GM23338 (cell line): ENCODE results near the gene SYK. TPM values are rescaled to one million over a fixed set of nuclear protein-coding genes. Genes with fewer than 3 reads are reported as not detected.

Experiments used
- ATAC-seq: fragments of 200-7000 bp; cut with Tn5 transposase; 3 replicates; pipeline ENCODE4 v1.9.1; 2020
- DNase-seq: peaks from one replicate; pipeline ENCODE4 v3.0.0-alpha.2; 2015; ENCODE audit warnings: low spot score
- H2AFZ ChIP-seq: fragments of 200-600 bp; sonication (generic); 2 replicates; pipeline ENCODE4 v1.8.0; 2016; ENCODE audit warnings: antibody characterized with exemption, mild to moderate bottlenecking, moderate library complexity
- H3F3A ChIP-seq: fragments of 200-600 bp; sonication (generic); replicated peaks from 2 replicates; pipeline ENCODE4 v1.8.0; 2017; ENCODE audit warnings: antibody characterized with exemption, mixed run types, low read depth
- H3K27ac ChIP-seq: fragments of 200-600 bp; sonication (generic); 2 replicates; pipeline ENCODE4 v1.6.1; 2016; ENCODE audit warnings: low read depth
- H3K27me3 ChIP-seq: fragments of 200-600 bp; sonication (generic); 2 replicates; pipeline ENCODE4 v1.8.0; 2016; ENCODE audit warnings: mild to moderate bottlenecking, mixed run types, moderate library complexity; ENCODE audit not compliant: insufficient read depth
- H3K36me3 ChIP-seq: fragments of 200-600 bp; sonication (generic); 2 replicates; pipeline ENCODE4 v1.8.0; 2016; ENCODE audit warnings: mild to moderate bottlenecking; ENCODE audit not compliant: insufficient read depth
- H3K4me1 ChIP-seq: fragments of 200-600 bp; sonication (generic); 2 replicates; pipeline ENCODE4 v1.8.0; 2016; ENCODE audit warnings: mild to moderate bottlenecking, moderate library complexity; ENCODE audit not compliant: insufficient read depth
- H3K4me2 ChIP-seq: fragments of 200-600 bp; sonication (generic); 2 replicates; pipeline ENCODE4 v1.7.1; 2017; ENCODE audit warnings: mixed run types
- H3K4me3 ChIP-seq: fragments of 200-600 bp; sonication (generic); 2 replicates; pipeline ENCODE4 v1.6.1; 2016; ENCODE audit warnings: mixed run types
- H3K79me2 ChIP-seq: fragments of 200-600 bp; sonication (generic); replicated peaks from 2 replicates; pipeline ENCODE4 v1.8.0; 2017; ENCODE audit warnings: mild to moderate bottlenecking; ENCODE audit not compliant: insufficient read depth
- H3K9me2 ChIP-seq: fragments of 200-600 bp; sonication (generic); 2 replicates; pipeline ENCODE4 v1.8.0; 2017; ENCODE audit not compliant: insufficient read depth
- H4K20me1 ChIP-seq: fragments of 200-600 bp; sonication (generic); replicated peaks from 2 replicates; pipeline ENCODE4 v1.8.0; 2017; ENCODE audit warnings: mild to moderate bottlenecking; ENCODE audit not compliant: insufficient read depth
- H3K27ac Mint-ChIP-seq: 2 replicates; pipeline ENCODE4 v1.8.0; 2020; ENCODE audit warnings: inconsistent platforms, mild to moderate bottlenecking, moderate library complexity, mixed read lengths
- H3K27me3 Mint-ChIP-seq: 3 replicates; pipeline ENCODE4 v1.8.0; 2022; ENCODE audit warnings: low read depth, mild to moderate bottlenecking, moderate library complexity, mixed read lengths, inconsistent platforms; ENCODE audit not compliant: insufficient read depth, poor library complexity
- H3K36me3 Mint-ChIP-seq: 3 replicates; pipeline ENCODE4 v1.8.0; 2021; ENCODE audit warnings: low read depth, mild to moderate bottlenecking, inconsistent platforms, moderate library complexity, mixed read lengths
- H3K4me1 Mint-ChIP-seq: 3 replicates; pipeline ENCODE4 v1.8.0; 2020; ENCODE audit warnings: mild to moderate bottlenecking, inconsistent platforms, mixed read lengths
- H3K4me3 Mint-ChIP-seq: 3 replicates; pipeline ENCODE4 v1.8.0; 2021; ENCODE audit warnings: moderate library complexity, mild to moderate bottlenecking, inconsistent platforms, mixed read lengths
- H3K9me3 Mint-ChIP-seq: 3 replicates; pipeline ENCODE4 v1.8.0; 2020; ENCODE audit warnings: moderate library complexity, mild to moderate bottlenecking, inconsistent platforms, mixed read lengths
- EZH2 ChIP-seq: fragments of 200-600 bp; sonication (generic); IDR thresholded peaks from one replicate; pipeline ENCODE4 v1.8.0; 2017; ENCODE audit warnings: antibody characterized with exemption, mild to moderate bottlenecking, low read depth; ENCODE audit not compliant: unreplicated experiment
- EZH2phosphoT487 ChIP-seq: fragments of 200-600 bp; sonication (generic); IDR thresholded peaks from one replicate; pipeline ENCODE4 v1.8.1; 2018; ENCODE audit warnings: antibody characterized with exemption; ENCODE audit not compliant: unreplicated experiment
- NANOG ChIP-seq: IDR thresholded peaks from 2 replicates; pipeline ENCODE4 v1.6.1; 2016; ENCODE audit warnings: antibody characterized with exemption, borderline replicate concordance
- POLR2AphosphoS5 ChIP-seq: IDR thresholded peaks from 2 replicates; pipeline ENCODE4 v1.6.1; 2016; ENCODE audit warnings: antibody characterized with exemption, low read depth
- ZNF114 ChIP-seq: fragments of 250-450 bp; sonication (Bioruptor Pico); IDR thresholded peaks from 2 replicates; pipeline ENCODE4 v1.5.0; 2020; ENCODE audit warnings: mild to moderate bottlenecking, moderate library complexity
- polyA plus RNA-seq: library from polyadenylated mRNA; unstranded; fragments of >200 nt; fragmentation: Nextera tagmentation; extraction: Ambion mirVana; gene quantifications from 2 replicates; pipeline ENCODE4 v1.2.1, GENCODE V29; 2016
- total RNA-seq: library from RNA; depleted of rRNA; stranded (reverse); fragments of >200 nt; shearing (Covaris generic); gene quantifications from 2 replicates; pipeline ENCODE4 v1.2.3, GENCODE V29; 2014
- TF ChIP-seq, protein P1 (sequence below): IDR thresholded peaks from one replicate; pipeline ENCODE4 v1.6.1; 2018; ENCODE audit warnings: antibody characterized with exemption; ENCODE audit not compliant: unreplicated experiment
- TF ChIP-seq, protein P2 (sequence below), 2 experiments: fragments of 200-600 bp in 1 of 2; sonication (generic) in 1 of 2; conservative IDR thresholded peaks; 2 replicates each; pipeline versions ENCODE4 v1.5.1 to v1.6.1; 2016 to 2017; ENCODE audit warnings: antibody characterized with exemption in 2 of 2, low read depth in 2 of 2, mild to moderate bottlenecking in 2 of 2, moderate library complexity in 1 of 2
- TF ChIP-seq, protein P3 (sequence below): fragments of 250-450 bp; sonication (Bioruptor Pico); IDR thresholded peaks from 2 replicates; pipeline ENCODE4 v1.5.0; 2020; ENCODE audit warnings: mild to moderate bottlenecking, moderate library complexity
- TF ChIP-seq, protein P4 (sequence below): IDR thresholded peaks from 2 replicates; pipeline ENCODE4 v1.6.1; 2016; ENCODE audit warnings: antibody characterized with exemption

Gene SYK
- total and polyA plus RNA-seq, 2 experiments from 2014 or later, result 1.5 to 5.8 TPM

DNA sequence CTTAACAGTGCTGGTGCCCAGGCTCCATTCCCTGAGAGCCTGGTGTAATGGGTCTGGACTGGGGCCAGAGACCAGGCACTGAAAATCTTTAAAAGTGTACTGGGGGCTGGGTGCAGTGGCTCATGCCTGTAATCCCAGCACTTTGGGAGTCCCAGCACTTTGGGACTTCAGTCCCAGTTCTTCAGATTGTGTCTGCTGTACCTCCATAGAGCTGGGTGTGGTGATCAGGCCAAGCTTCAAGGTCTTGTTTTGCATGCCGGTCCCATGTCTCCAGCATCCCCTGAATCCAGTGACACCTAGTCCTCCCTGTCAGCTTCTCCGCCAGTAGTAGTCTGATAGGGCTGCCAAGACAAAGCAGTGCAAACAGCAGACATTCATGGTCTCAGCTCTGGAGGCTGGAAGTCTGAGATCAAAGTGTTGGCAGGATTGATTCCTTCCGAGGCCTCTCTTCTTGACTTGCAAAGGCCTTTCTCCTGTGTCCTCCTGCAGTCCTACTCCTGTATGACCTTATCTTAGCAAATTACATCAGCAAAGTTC, 108.2 kb downstream of the SYK start:
- no peak for DNase-seq
- ATAC-seq, result no peak
- no peaks in the 10 kb centered on the region for H3F3A ChIP-seq

DNA sequence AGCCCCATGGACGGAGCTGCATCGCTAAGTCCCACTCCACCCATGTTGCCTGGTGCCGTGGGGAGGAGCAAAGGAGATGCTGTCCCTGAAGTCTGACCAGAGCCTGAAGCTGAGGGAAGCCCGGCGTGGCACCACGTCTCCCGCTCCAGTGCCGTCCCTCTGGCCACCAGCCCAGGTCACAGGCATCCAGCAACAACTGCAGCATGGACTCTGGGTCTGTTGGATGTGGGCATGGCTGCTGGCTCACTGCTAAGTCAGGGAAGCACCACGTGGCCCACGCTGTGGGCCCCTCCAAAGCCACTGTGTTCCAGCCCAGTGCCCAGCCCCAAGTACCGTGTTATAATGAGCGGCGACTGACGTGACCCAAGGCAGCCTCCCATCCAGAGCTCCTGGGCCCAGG, 112.6 kb downstream of the SYK start:
- Mint-ChIP-seq H3K4me3 (no peak overlapping the region), H3K27ac (no peak overlapping the region), H3K4me1 (no peaks in the 10 kb centered on the region), H3K9me3 (no peaks in the 10 kb centered on the region), H3K36me3 (no peaks in the 10 kb centered on the region), H3K27me3 (peaks cover 7% of the 10 kb centered on the region)
- Histone ChIP-seq H3K4me3 (no peak overlapping the region), H4K20me1 (no peaks in the 10 kb centered on the region), H3F3A (no peaks in the 10 kb centered on the region), H3K27ac (no peak overlapping the region), H3K36me3 (no peaks in the 10 kb centered on the region), H3K9me2 (no peaks in the 10 kb centered on the region), H3K79me2 (no peaks in the 10 kb centered on the region), H3K4me1 (no peaks in the 10 kb centered on the region), H3K27me3 (no peaks in the 10 kb centered on the region), H2AFZ (no peak overlapping the region), H3K4me2 (no peak overlapping the region)
- ATAC-seq (no peak), DNase-seq (no peak)
- TF ChIP-seq, protein P1, sequence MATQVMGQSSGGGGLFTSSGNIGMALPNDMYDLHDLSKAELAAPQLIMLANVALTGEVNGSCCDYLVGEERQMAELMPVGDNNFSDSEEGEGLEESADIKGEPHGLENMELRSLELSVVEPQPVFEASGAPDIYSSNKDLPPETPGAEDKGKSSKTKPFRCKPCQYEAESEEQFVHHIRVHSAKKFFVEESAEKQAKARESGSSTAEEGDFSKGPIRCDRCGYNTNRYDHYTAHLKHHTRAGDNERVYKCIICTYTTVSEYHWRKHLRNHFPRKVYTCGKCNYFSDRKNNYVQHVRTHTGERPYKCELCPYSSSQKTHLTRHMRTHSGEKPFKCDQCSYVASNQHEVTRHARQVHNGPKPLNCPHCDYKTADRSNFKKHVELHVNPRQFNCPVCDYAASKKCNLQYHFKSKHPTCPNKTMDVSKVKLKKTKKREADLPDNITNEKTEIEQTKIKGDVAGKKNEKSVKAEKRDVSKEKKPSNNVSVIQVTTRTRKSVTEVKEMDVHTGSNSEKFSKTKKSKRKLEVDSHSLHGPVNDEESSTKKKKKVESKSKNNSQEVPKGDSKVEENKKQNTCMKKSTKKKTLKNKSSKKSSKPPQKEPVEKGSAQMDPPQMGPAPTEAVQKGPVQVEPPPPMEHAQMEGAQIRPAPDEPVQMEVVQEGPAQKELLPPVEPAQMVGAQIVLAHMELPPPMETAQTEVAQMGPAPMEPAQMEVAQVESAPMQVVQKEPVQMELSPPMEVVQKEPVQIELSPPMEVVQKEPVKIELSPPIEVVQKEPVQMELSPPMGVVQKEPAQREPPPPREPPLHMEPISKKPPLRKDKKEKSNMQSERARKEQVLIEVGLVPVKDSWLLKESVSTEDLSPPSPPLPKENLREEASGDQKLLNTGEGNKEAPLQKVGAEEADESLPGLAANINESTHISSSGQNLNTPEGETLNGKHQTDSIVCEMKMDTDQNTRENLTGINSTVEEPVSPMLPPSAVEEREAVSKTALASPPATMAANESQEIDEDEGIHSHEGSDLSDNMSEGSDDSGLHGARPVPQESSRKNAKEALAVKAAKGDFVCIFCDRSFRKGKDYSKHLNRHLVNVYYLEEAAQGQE, result no peak
- no peak for TF ChIP-seq NANOG
- TF ChIP-seq EZH2phosphoT487, result no peak
- TF ChIP-seq, protein P2, sequence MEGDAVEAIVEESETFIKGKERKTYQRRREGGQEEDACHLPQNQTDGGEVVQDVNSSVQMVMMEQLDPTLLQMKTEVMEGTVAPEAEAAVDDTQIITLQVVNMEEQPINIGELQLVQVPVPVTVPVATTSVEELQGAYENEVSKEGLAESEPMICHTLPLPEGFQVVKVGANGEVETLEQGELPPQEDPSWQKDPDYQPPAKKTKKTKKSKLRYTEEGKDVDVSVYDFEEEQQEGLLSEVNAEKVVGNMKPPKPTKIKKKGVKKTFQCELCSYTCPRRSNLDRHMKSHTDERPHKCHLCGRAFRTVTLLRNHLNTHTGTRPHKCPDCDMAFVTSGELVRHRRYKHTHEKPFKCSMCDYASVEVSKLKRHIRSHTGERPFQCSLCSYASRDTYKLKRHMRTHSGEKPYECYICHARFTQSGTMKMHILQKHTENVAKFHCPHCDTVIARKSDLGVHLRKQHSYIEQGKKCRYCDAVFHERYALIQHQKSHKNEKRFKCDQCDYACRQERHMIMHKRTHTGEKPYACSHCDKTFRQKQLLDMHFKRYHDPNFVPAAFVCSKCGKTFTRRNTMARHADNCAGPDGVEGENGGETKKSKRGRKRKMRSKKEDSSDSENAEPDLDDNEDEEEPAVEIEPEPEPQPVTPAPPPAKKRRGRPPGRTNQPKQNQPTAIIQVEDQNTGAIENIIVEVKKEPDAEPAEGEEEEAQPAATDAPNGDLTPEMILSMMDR (conservative IDR thresholded peaks at IDR 0.05; ENCODE audit: low read depth in 2 of 2), result no peak
- TF ChIP-seq EZH2, result no peak
- TF ChIP-seq, protein P3, sequence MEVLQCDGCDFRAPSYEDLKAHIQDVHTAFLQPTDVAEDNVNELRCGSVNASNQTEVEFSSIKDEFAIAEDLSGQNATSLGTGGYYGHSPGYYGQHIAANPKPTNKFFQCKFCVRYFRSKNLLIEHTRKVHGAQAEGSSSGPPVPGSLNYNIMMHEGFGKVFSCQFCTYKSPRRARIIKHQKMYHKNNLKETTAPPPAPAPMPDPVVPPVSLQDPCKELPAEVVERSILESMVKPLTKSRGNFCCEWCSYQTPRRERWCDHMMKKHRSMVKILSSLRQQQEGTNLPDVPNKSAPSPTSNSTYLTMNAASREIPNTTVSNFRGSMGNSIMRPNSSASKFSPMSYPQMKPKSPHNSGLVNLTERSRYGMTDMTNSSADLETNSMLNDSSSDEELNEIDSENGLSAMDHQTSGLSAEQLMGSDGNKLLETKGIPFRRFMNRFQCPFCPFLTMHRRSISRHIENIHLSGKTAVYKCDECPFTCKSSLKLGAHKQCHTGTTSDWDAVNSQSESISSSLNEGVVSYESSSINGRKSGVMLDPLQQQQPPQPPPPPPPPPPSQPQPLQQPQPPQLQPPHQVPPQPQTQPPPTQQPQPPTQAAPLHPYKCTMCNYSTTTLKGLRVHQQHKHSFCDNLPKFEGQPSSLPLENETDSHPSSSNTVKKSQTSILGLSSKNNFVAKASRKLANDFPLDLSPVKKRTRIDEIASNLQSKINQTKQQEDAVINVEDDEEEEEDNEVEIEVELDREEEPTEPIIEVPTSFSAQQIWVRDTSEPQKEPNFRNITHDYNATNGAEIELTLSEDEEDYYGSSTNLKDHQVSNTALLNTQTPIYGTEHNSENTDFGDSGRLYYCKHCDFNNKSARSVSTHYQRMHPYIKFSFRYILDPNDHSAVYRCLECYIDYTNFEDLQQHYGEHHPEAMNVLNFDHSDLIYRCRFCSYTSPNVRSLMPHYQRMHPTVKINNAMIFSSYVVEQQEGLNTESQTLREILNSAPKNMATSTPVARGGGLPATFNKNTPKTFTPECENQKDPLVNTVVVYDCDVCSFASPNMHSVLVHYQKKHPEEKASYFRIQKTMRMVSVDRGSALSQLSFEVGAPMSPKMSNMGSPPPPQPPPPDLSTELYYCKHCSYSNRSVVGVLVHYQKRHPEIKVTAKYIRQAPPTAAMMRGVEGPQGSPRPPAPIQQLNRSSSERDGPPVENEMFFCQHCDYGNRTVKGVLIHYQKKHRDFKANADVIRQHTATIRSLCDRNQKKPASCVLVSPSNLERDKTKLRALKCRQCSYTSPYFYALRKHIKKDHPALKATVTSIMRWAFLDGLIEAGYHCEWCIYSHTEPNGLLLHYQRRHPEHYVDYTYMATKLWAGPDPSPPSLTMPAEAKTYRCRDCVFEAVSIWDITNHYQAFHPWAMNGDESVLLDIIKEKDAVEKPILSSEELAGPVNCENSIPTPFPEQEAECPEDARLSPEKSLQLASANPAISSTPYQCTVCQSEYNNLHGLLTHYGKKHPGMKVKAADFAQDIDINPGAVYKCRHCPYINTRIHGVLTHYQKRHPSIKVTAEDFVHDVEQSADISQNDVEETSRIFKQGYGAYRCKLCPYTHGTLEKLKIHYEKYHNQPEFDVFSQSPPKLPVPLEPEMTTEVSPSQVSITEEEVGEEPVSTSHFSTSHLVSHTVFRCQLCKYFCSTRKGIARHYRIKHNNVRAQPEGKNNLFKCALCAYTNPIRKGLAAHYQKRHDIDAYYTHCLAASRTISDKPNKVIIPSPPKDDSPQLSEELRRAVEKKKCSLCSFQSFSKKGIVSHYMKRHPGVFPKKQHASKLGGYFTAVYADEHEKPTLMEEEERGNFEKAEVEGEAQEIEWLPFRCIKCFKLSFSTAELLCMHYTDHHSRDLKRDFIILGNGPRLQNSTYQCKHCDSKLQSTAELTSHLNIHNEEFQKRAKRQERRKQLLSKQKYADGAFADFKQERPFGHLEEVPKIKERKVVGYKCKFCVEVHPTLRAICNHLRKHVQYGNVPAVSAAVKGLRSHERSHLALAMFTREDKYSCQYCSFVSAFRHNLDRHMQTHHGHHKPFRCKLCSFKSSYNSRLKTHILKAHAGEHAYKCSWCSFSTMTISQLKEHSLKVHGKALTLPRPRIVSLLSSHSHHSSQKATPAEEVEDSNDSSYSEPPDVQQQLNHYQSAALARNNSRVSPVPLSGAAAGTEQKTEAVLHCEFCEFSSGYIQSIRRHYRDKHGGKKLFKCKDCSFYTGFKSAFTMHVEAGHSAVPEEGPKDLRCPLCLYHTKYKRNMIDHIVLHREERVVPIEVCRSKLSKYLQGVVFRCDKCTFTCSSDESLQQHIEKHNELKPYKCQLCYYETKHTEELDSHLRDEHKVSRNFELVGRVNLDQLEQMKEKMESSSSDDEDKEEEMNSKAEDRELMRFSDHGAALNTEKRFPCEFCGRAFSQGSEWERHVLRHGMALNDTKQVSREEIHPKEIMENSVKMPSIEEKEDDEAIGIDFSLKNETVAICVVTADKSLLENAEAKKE (CRISPR knock-in tag), result no peak
- TF ChIP-seq, protein P4, sequence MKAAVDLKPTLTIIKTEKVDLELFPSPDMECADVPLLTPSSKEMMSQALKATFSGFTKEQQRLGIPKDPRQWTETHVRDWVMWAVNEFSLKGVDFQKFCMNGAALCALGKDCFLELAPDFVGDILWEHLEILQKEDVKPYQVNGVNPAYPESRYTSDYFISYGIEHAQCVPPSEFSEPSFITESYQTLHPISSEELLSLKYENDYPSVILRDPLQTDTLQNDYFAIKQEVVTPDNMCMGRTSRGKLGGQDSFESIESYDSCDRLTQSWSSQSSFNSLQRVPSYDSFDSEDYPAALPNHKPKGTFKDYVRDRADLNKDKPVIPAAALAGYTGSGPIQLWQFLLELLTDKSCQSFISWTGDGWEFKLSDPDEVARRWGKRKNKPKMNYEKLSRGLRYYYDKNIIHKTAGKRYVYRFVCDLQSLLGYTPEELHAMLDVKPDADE, result no peak
- no peak for TF ChIP-seq POLR2AphosphoS5
- no peak for TF ChIP-seq ZNF114 (CRISPR knock-in tag)

More for the DNA sequence above, 108.2 kb downstream of the SYK start:
- no peaks in the 10 kb centered on the region for H3K4me1 Mint-ChIP-seq
- no peaks in the 10 kb centered on the region for H3K27me3 ChIP-seq
- H3K36me3 Mint-ChIP-seq, result peaks cover 2% of the 10 kb centered on the region; the same call in 2 of the 3 replicates
- no peaks in the 10 kb centered on the region for H4K20me1 ChIP-seq
- no peaks in the 10 kb centered on the region for H3K79me2 ChIP-seq
- H3K4me3 Mint-ChIP-seq, result no peak overlapping the region
- no peak overlapping the region for H2AFZ ChIP-seq
- H3K9me3 Mint-ChIP-seq, result 0 out of 3 replicates have a peak, but pooled peaks cover 5% of the 10 kb centered on the region
- H3K4me2 ChIP-seq, result no peak overlapping the region
- no peaks in the 10 kb centered on the region for H3K9me2 ChIP-seq
- H3K27me3 Mint-ChIP-seq, result peaks cover 5% of the 10 kb centered on the region
- no peak overlapping the region for H3K27ac ChIP-seq
- no peak overlapping the region for H3K27ac Mint-ChIP-seq
- H3K4me1 ChIP-seq, result no peaks in the 10 kb centered on the region
- H3K36me3 ChIP-seq, result no peaks in the 10 kb centered on the region
- H3K4me3 ChIP-seq, result no peak overlapping the region
- TF ChIP-seq ZNF114 (CRISPR knock-in tag), result no peak
